OCI-LY1 (cell line): ENCODE data around the gene FAM221A.

Source experiments
- H2AFZ ChIP-seq: fragments of 200-600 bp; sonication (generic), shearing (Covaris generic); 2 replicates; pipeline ENCODE4 v1.6.0; 2014; ENCODE audit warnings: antibody characterized with exemption, mild to moderate bottlenecking, low read length
- H3F3A ChIP-seq: fragments of 200-600 bp; sonication (generic), shearing (Covaris generic); 2 replicates; pipeline ENCODE4 v1.6.0; 2014; ENCODE audit warnings: mild to moderate bottlenecking, antibody characterized with exemption, low read length, moderate library complexity; ENCODE audit not compliant: insufficient read depth
- H3K27ac ChIP-seq: fragments of 200-600 bp; sonication (generic); 2 replicates; pipeline ENCODE4 v1.5.1; 2014; ENCODE audit warnings: low read length, mixed run types, mild to moderate bottlenecking, low read depth; ENCODE audit not compliant: poor library complexity, severe bottlenecking
- H3K27me3 ChIP-seq: fragments of 200-600 bp; sonication (generic); 2 replicates; pipeline ENCODE4 v1.6.0; 2014; ENCODE audit warnings: antibody characterized with exemption, mild to moderate bottlenecking, low read length, moderate library complexity; ENCODE audit not compliant: insufficient read depth
- H3K36me3 ChIP-seq: fragments of 200-600 bp; sonication (generic); 2 replicates; pipeline ENCODE4 v1.6.1; 2014; ENCODE audit warnings: mild to moderate bottlenecking, antibody characterized with exemption, low read length, moderate library complexity, mixed read lengths; ENCODE audit not compliant: insufficient read depth
- H3K4me1 ChIP-seq: fragments of 200-600 bp; sonication (generic); 2 replicates; pipeline ENCODE4 v1.5.1; 2014; ENCODE audit warnings: mild to moderate bottlenecking, low read length, moderate library complexity; ENCODE audit not compliant: insufficient read depth, severe bottlenecking
- H3K4me2 ChIP-seq: fragments of 200-600 bp; sonication (generic), shearing (Covaris generic); 2 replicates; pipeline ENCODE4 v1.6.1; 2014; ENCODE audit warnings: low read length
- H3K4me3 ChIP-seq: fragments of 200-600 bp; sonication (generic); 2 replicates; pipeline ENCODE4 v1.5.1; 2014; ENCODE audit warnings: low read length, low read depth, mild to moderate bottlenecking, mixed read lengths; ENCODE audit not compliant: poor library complexity, severe bottlenecking
- H3K79me2 ChIP-seq: fragments of 200-600 bp; shearing (Covaris generic); 2 replicates; pipeline ENCODE4 v1.6.1; 2016; ENCODE audit warnings: mixed run types, low read length, mixed read lengths; ENCODE audit not compliant: insufficient read depth
- H3K9ac ChIP-seq: fragments of 200-600 bp; sonication (generic), shearing (Covaris generic); 2 replicates; pipeline ENCODE4 v1.6.1; 2014; ENCODE audit warnings: mild to moderate bottlenecking, low read length, mixed read lengths
- H3K9me2 ChIP-seq: fragments of 200-600 bp; sonication (generic), shearing (Covaris generic); 2 replicates; pipeline ENCODE4 v1.6.1; 2014; ENCODE audit warnings: low read depth, mild to moderate bottlenecking, low read length, mixed read lengths
- H3K9me3 ChIP-seq: fragments of 200-600 bp; shearing (Covaris generic); 2 replicates; pipeline ENCODE4 v1.6.1; 2014; ENCODE audit warnings: low read length, mixed read lengths
- H4K20me1 ChIP-seq: fragments of 200-600 bp; sonication (generic), shearing (Covaris generic); 2 replicates; pipeline ENCODE4 v1.6.0; 2016; ENCODE audit warnings: mild to moderate bottlenecking, low read length; ENCODE audit not compliant: insufficient read depth
- CTCF ChIP-seq: fragments of 200-600 bp; sonication (generic), shearing (Covaris generic); IDR thresholded peaks from 2 replicates; pipeline ENCODE4 v1.5.1; 2017; ENCODE audit warnings: mild to moderate bottlenecking, antibody characterized with exemption, low read length, moderate library complexity, mixed read lengths
- EZH2 ChIP-seq: fragments of 200-600 bp; sonication (generic), shearing (Covaris generic); IDR thresholded peaks from 2 replicates; pipeline ENCODE4 v1.8.0; 2017; ENCODE audit warnings: borderline replicate concordance, mixed run types, mild to moderate bottlenecking, antibody characterized with exemption, low read length, moderate library complexity, mixed read lengths

Gene FAM221A

GRCh38 chr7:23679898-23680413 lies at the start of gene FAM221A:
TSS of gene FAM221A (plus strand) at chr7:23680199. CDS start at chr7:23680219, 20 bp downstream.
- Histone ChIP-seq H3K27me3 (peaks cover 4% of the 10 kb centered on the region; the same call in 1 of the 2 replicates), H3K9ac (peak within 1 kb of the TSS; percentile 83), H3F3A (peaks cover 7% of the 10 kb centered on the region; the same call in 1 of the 2 replicates), H3K4me1 (peaks cover 20% of the 10 kb centered on the region), H3K9me2 (no peaks in the 10 kb centered on the region), H3K4me2 (peak within 1 kb of the TSS; percentile 88), H2AFZ (peak within 1 kb of the TSS; percentile 68), H3K27ac (peak within 1 kb of the TSS; percentile 54), H3K9me3 (peaks cover 11% of the 10 kb centered on the region), H3K4me3 (peak within 1 kb of the TSS; percentile 85), H4K20me1 (no peaks in the 10 kb centered on the region), H3K79me2 (no peaks in the 10 kb centered on the region), H3K36me3 (no peaks in the 10 kb centered on the region; the same call in 1 of the 2 replicates)
- TF ChIP-seq CTCF = peak; percentile 71
- TF ChIP-seq EZH2 = no peak

- Histone ChIP-seq H3K36me3 (no peaks in the 10 kb centered on the region), H3K4me1 (no peaks in the 10 kb centered on the region), H3K27me3 (no peaks in the 10 kb centered on the region), H3K79me2 (no peaks in the 10 kb centered on the region), H3K9me2 (no peaks in the 10 kb centered on the region), H3K27ac (no peak overlapping the region), H3K4me3 (no peak overlapping the region), H3F3A (no peaks in the 10 kb centered on the region), H2AFZ (no peak overlapping the region), H4K20me1 (no peaks in the 10 kb centered on the region), H3K4me2 (no peak overlapping the region), H3K9me3 (no peaks in the 10 kb centered on the region), H3K9ac (no peak overlapping the region)
- no peak for TF ChIP-seq CTCF
- TF ChIP-seq EZH2 = no peak
Observed at GRCh38 chr7:23633417-23633816, 46.6 kb upstream of the FAM221A start.

DNA sequence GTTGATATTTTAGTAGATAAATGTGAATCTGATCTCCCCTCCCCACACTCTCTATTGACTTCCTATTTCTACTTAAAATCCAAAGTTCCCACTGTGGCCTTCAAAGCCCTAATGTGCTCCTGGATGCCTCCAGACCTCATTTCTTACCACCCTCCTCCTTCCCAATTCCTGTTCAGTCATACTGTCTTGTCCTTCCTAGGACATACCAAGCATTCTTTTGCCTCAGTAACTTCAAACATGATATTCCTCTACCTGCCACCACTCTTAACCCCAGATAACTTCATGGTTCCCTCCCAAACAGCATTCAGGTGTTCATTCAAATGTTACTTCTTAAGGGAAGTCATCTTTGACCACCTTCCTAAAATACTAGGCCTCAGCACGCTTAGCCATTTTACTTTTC lies 34.2 kb upstream of the FAM221A start:
- H3K4me3 ChIP-seq = no peak overlapping the region
- H3K36me3 ChIP-seq = no peaks in the 10 kb centered on the region
- no peaks in the 10 kb centered on the region for H3K9me3 ChIP-seq
- no peaks in the 10 kb centered on the region for H3K9me2 ChIP-seq
- no peak overlapping the region for H2AFZ ChIP-seq
- no peaks in the 10 kb centered on the region for H3K4me1 ChIP-seq
- no peaks in the 10 kb centered on the region for H3K79me2 ChIP-seq
- no peaks in the 10 kb centered on the region; the same call in 1 of the 2 replicates for H3K27me3 ChIP-seq
- no peaks in the 10 kb centered on the region for H4K20me1 ChIP-seq
- H3K9ac ChIP-seq = no peak overlapping the region
- no peak for TF ChIP-seq EZH2
- no peak for TF ChIP-seq CTCF
- no peak overlapping the region for H3K27ac ChIP-seq
- no peak overlapping the region for H3K4me2 ChIP-seq
- no peaks in the 10 kb centered on the region for H3F3A ChIP-seq
